K562 (cell line): ENCODE data around the gene ATRNL1. TPM values are rescaled to one million over a fixed set of nuclear protein-coding genes. Genes with fewer than 3 reads are reported as not detected.

Experiments used
- ATAC-seq: fragments of 200-7000 bp; cut with Tn5 transposase; 3 replicates; pipeline ENCODE4 v1.9.1; 2020; ENCODE audit warnings: moderate library complexity
- BruUV-seq: library from RNA; stranded (reverse); fragments of 400-500 nt; replicated peaks from 2 replicates; lab custom pipeline; 2021; lab: Mats Ljungman, UMichigan
- CTCF ChIA-PET: fragments of 300-600 bp; formaldehyde crosslinking; extraction: SDS; loops from one replicate; lab custom pipeline; 2021; ENCODE audit warnings: low intra/inter-chr PET ratio; lab: Yijun Ruan, JAX
- POLR2A ChIA-PET: fragments of 300-600, 350-650 bp; sonication (Branson Sonifier 250); formaldehyde crosslinking; extraction: SDS; loops from one replicate; lab custom pipeline; 2021; ENCODE audit warnings: antibody characterized with exemption, inconsistent platforms; lab: Yijun Ruan, JAX
- DNase-seq, 4 experiments: peaks; one replicate each; pipeline versions ENCODE4 v3.0.0 to v3.0.0-alpha.2; 2011 to 2018; ENCODE audit warnings: low spot score in 3 of 4, mixed read lengths in 3 of 4; ENCODE audit errors: extremely low read depth in 1 of 4
- FAIRE-seq: peaks from 2 replicates; lab custom pipeline; 2011; peaks lifted over from hg19 to GRCh38; lab: Jason Lieb, UNC
- H2AFZ ChIP-seq: 2 replicates; pipeline ENCODE4 v1.6.0; 2011; ENCODE audit warnings: low read depth, low read length, control low read depth, inconsistent platforms
- H3K27ac ChIP-seq: fragments of 200-600 bp; 3 replicates; pipeline ENCODE4 v1.8.0; 2011; ENCODE audit warnings: low read depth, mild to moderate bottlenecking, control low read depth, inconsistent platforms, low read length, moderate library complexity, mixed read lengths; ENCODE audit errors: extremely low read depth
- H3K27me3 ChIP-seq, 2 experiments: fragments of 300-600 bp in 1 of 2; 2 replicates in 1 of 2; 3 replicates in 1 of 2; pipeline versions ENCODE4 v1.6.0 to v1.8.0; 2011; ENCODE audit warnings: inconsistent platforms in 2 of 2, low read length in 2 of 2, mild to moderate bottlenecking in 1 of 2, mixed read lengths in 1 of 2, moderate library complexity in 1 of 2; ENCODE audit not compliant: control insufficient read depth in 2 of 2, insufficient read depth in 2 of 2
- H3K36me3 ChIP-seq: fragments of 300-600 bp; 3 replicates; pipeline ENCODE4 v1.8.0; 2011; ENCODE audit warnings: mild to moderate bottlenecking, low read length, inconsistent platforms; ENCODE audit not compliant: control insufficient read depth, insufficient read depth
- H3K4me1 ChIP-seq, 2 experiments: fragments of 200-600 bp in 1 of 2; replicated peaks in 1 of 2; 2 replicates in 1 of 2; 3 replicates in 1 of 2; pipeline versions ENCODE4 v1.5.1 to v1.8.0; 2011; ENCODE audit warnings: inconsistent platforms in 2 of 2, low read length in 2 of 2, mild to moderate bottlenecking in 1 of 2, mixed read lengths in 1 of 2, moderate library complexity in 1 of 2; ENCODE audit not compliant: control insufficient read depth in 2 of 2, insufficient read depth in 2 of 2
- H3K4me2 ChIP-seq: 2 replicates; pipeline ENCODE4 v1.6.1; 2011; ENCODE audit warnings: low read length, control low read depth, inconsistent platforms, mixed read lengths; ENCODE audit not compliant: insufficient read depth
- H3K4me3 ChIP-seq: fragments of 200-600 bp; sonication (generic), shearing (Covaris generic); 2 replicates; pipeline ENCODE4 v1.5.1; 2016; ENCODE audit warnings: control low read depth, inconsistent platforms
- H3K79me2 ChIP-seq: fragments of 200-600 bp; 3 replicates; pipeline ENCODE4 v1.8.0; 2011; ENCODE audit warnings: low read length, inconsistent platforms; ENCODE audit not compliant: control insufficient read depth, insufficient read depth
- H3K9ac ChIP-seq, 2 experiments: 2 replicates each; pipeline versions ENCODE4 v1.6.0 to v1.6.1; 2011; ENCODE audit warnings: low read depth in 2 of 2, low read length in 2 of 2, control low read depth in 1 of 2, inconsistent platforms in 1 of 2, mild to moderate bottlenecking in 1 of 2, mixed read lengths in 1 of 2; ENCODE audit not compliant: insufficient read depth in 1 of 2
- H3K9me1 ChIP-seq: one replicate; pipeline ENCODE4 v1.6.0; 2011; ENCODE audit warnings: inconsistent platforms, mild to moderate bottlenecking, low read length, moderate library complexity; ENCODE audit not compliant: control insufficient read depth, insufficient read depth
- H3K9me3 ChIP-seq: replicated peaks from 2 replicates; pipeline ENCODE4 v1.5.1; 2011; ENCODE audit warnings: low read depth, low read length, inconsistent platforms; ENCODE audit not compliant: control insufficient read depth, insufficient read depth
- H4K20me1 ChIP-seq: replicated peaks from 2 replicates; pipeline ENCODE4 v1.6.1; 2011; ENCODE audit warnings: low read length, inconsistent platforms, mixed read lengths; ENCODE audit not compliant: control insufficient read depth, insufficient read depth
- FOXJ3 ChIP-seq: sonication (generic); formaldehyde crosslinking; IDR thresholded peaks from 2 replicates; pipeline ENCODE4 v1.4.0; 2020; ENCODE audit warnings: mild to moderate bottlenecking, missing genetic modification reagents
- HDGF ChIP-seq: fragments of 450-650 bp; IDR thresholded peaks from 2 replicates; pipeline ENCODE4 v1.6.1; 2016
- MTA1 ChIP-seq: fragments of 450-650 bp; IDR thresholded peaks from 2 replicates; pipeline ENCODE4 v1.6.1; 2017; ENCODE audit warnings: borderline replicate concordance
- PURB ChIP-seq: sonication (generic); formaldehyde crosslinking; IDR thresholded peaks from 2 replicates; pipeline ENCODE4 v1.9.0; 2021; ENCODE audit warnings: low read depth, mild to moderate bottlenecking, missing genetic modification reagents
- TAL1 ChIP-seq: fragments of 450-650 bp; IDR thresholded peaks from 2 replicates; pipeline ENCODE4 v1.6.1; 2016; ENCODE audit warnings: mild to moderate bottlenecking
- XRCC3 ChIP-seq: fragments of 450-650 bp; IDR thresholded peaks from 2 replicates; pipeline ENCODE4 v1.6.1; 2017; ENCODE audit warnings: mild to moderate bottlenecking, moderate library complexity
- ZNF184 ChIP-seq: sonication (generic); formaldehyde crosslinking; IDR thresholded peaks from 2 replicates; pipeline ENCODE4 v1.5.0; 2020; ENCODE audit warnings: missing genetic modification reagents
- WGBS: fragments of 100-300 bp; shearing (Covaris generic); methylation state at CpG from one replicate; pipeline ENCODE4 v1.1.6; 2016; ENCODE audit warnings: low coverage, mixed read lengths; ENCODE audit not compliant: insufficient coverage; ENCODE audit errors: missing lambda C conversion rate; 5-methylcytosine and 5-hydroxymethylcytosine counted together
- in situ Hi-C: fragments of 300-500 bp; cut with MboI; formaldehyde crosslinking; loops from 4 replicates; pipeline ENCODE4 v1.15.0; 2018; ENCODE audit warnings: inconsistent platforms, mixed read lengths
- intact Hi-C: fragments of 100-400 bp; cut with micrococcal nuclease; formaldehyde crosslinking; loops from 2 replicates; pipeline ENCODE4 v1.14.2; 2022
- polyA plus RNA-seq, 8 experiments: library from polyadenylated mRNA; depleted of rRNA in 4 of 8; stranded (reverse) in 5 of 8; unstranded in 3 of 8; fragments of >200 nt; fragmentation: Nextera tagmentation in 2 of 8; fragmentation: Illumina TruSeq in 1 of 8; extraction: Ambion mirVana in 2 of 8; extraction: Trizol in 1 of 8; gene quantifications; 2 replicates each; pipeline versions ENCODE4 v1.2.1 to v1.2.3, GENCODE V29; 2011 to 2014; ENCODE audit warnings: inconsistent platforms in 1 of 8, missing spikeins in 1 of 8
- total RNA-seq, 7 experiments: library from RNA; depleted of rRNA in 6 of 7; stranded (reverse); fragments of >200 nt in 6 of 7; fragmentation: Illumina TruSeq in 2 of 7; extraction: Trizol in 2 of 7; gene quantifications; 2 replicates each; pipeline versions ENCODE4 v1.2.1 to v1.2.3, GENCODE V29; 2011 to 2021; ENCODE audit warnings: low replicate concordance in 1 of 7
- TF ChIP-seq, protein P1 (sequence below): fragments of 250-450 bp; sonication (Bioruptor Pico); IDR thresholded peaks from 2 replicates; pipeline ENCODE4 v1.9.0; 2021; ENCODE audit warnings: mild to moderate bottlenecking
- TF ChIP-seq, protein P2 (sequence below): sonication (generic); formaldehyde crosslinking; IDR thresholded peaks from 2 replicates; pipeline ENCODE4 v1.8.1; 2023; ENCODE audit warnings: mild to moderate bottlenecking, missing genetic modification reagents

ATRNL1 gene
- total and polyA plus RNA-seq, 9 of the 15 experiments (the other 6 are each of a cell fraction or from before 2014, with no cell fraction given), result 0.18 TPM; not detected in 8

DNA sequence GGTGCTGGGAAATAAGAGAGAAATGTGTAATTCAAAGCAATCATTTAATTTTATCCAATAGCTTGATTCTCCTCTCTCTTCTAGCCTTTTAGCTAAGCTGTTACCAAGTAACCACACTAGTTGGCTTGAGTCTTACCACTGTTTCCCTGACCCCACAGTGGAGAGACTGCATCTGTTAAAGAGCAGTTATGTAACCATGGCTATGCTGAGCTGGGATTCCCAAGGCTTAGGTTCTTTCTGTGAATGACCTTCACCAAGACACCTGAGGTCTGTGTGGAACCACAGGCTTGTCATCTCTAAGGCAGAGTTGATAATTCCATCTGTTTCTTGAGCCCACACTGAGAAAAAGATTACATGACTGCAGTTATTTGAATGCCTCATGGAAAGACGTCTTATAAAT, 47.7 kb upstream of the ATRNL1 start:
- Histone ChIP-seq H3K79me2 (no peaks in the 10 kb centered on the region), H4K20me1 (no peaks in the 10 kb centered on the region), H2AFZ (no peak overlapping the region), H3K4me1 (no peaks in the 10 kb centered on the region), H3K27me3 (no peaks in the 10 kb centered on the region), H3K9me1 (no peaks in the 10 kb centered on the region), H3K27ac (no peak overlapping the region), H3K36me3 (no peaks in the 10 kb centered on the region), H3K4me2 (no peak overlapping the region), H3K9me3 (no peaks in the 10 kb centered on the region), H3K4me3 (no peak overlapping the region), H3K9ac (no peak overlapping the region)
- TF ChIP-seq, protein P1, sequence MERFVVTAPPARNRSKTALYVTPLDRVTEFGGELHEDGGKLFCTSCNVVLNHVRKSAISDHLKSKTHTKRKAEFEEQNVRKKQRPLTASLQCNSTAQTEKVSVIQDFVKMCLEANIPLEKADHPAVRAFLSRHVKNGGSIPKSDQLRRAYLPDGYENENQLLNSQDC (CRISPR knock-in tag), result no peak
- TF ChIP-seq PURB (CRISPR knock-in tag) (no peak), ZNF184 (CRISPR knock-in tag) (no peak), TAL1 (no peak), XRCC3 (no peak), MTA1 (no peak), HDGF (no peak), FOXJ3 (CRISPR knock-in tag) (no peak)
- TF ChIP-seq, protein P2, sequence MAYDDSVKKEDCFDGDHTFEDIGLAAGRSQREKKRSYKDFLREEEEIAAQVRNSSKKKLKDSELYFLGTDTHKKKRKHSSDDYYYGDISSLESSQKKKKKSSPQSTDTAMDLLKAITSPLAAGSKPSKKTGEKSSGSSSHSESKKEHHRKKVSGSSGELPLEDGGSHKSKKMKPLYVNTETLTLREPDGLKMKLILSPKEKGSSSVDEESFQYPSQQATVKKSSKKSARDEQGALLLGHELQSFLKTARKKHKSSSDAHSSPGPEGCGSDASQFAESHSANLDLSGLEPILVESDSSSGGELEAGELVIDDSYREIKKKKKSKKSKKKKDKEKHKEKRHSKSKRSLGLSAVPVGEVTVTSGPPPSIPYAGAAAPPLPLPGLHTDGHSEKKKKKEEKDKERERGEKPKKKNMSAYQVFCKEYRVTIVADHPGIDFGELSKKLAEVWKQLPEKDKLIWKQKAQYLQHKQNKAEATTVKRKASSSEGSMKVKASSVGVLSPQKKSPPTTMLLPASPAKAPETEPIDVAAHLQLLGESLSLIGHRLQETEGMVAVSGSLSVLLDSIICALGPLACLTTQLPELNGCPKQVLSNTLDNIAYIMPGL (CRISPR knock-in tag), result no peak
- no peak for ATAC-seq
- no peak for DNase-seq
- 0% methylated on average over 1 of the region's 1 CpG for WGBS
- no peak for FAIRE-seq
- in situ Hi-C loops, result no loop called here
- POLR2A ChIA-PET, result no interaction called here
- BruUV-seq, result no TSS peak
- CTCF ChIA-PET, result no interaction called here
- intact Hi-C loops, result no loop called here
